Mesendoderm (in vitro differentiated cells): Measurements from ENCODE around the gene PTPN20. TPM values are rescaled to one million over a fixed set of nuclear protein-coding genes. Genes with fewer than 3 reads are reported as not detected.
"Not testable (repeated sequence)": the region's sequence is repeated elsewhere in the genome, so short reads cannot be mapped to it uniquely, and the experiment has no call there.

ENCODE experiments used
- DNase-seq: peaks from one replicate; pipeline ENCODE4 v3.0.0; 2013
- H2AK5ac ChIP-seq: 2 replicates; pipeline ENCODE4 v1.6.1; 2013; ENCODE audit warnings: low read length, inconsistent platforms
- H2BK120ac ChIP-seq: 2 replicates; pipeline ENCODE4 v1.6.1; 2013; ENCODE audit warnings: low read depth, mild to moderate bottlenecking, low read length, moderate library complexity, mixed read lengths
- H2BK15ac ChIP-seq: replicated peaks from 2 replicates; pipeline ENCODE4 v1.6.1; 2013; ENCODE audit warnings: low read depth, mild to moderate bottlenecking, moderate library complexity
- H2BK5ac ChIP-seq: 2 replicates; pipeline ENCODE4 v1.6.1; 2013; ENCODE audit warnings: low read length, inconsistent platforms
- H3K18ac ChIP-seq: 2 replicates; pipeline ENCODE4 v1.6.1; 2013; ENCODE audit warnings: mild to moderate bottlenecking, low read length, mixed read lengths
- H3K23ac ChIP-seq: one replicate; pipeline ENCODE4 v1.6.1; 2013; ENCODE audit warnings: low read length
- H3K27ac ChIP-seq: 2 replicates; pipeline ENCODE4 v1.5.1; 2013; ENCODE audit warnings: low read depth, mild to moderate bottlenecking, inconsistent platforms, low read length, moderate library complexity
- H3K27me3 ChIP-seq: 2 replicates; pipeline ENCODE4 v1.6.1; 2013; ENCODE audit warnings: low read length, control low read depth, mild to moderate bottlenecking, inconsistent platforms; ENCODE audit not compliant: insufficient read depth, poor library complexity
- H3K36me3 ChIP-seq: 2 replicates; pipeline ENCODE4 v1.6.1; 2013; ENCODE audit warnings: low read length, inconsistent platforms; ENCODE audit not compliant: control insufficient read depth, insufficient read depth
- H3K4ac ChIP-seq: one replicate; pipeline ENCODE4 v1.6.1; 2013; ENCODE audit warnings: low read depth, mild to moderate bottlenecking, low read length, moderate library complexity
- H3K4me1 ChIP-seq: 2 replicates; pipeline ENCODE4 v1.6.1; 2013; ENCODE audit warnings: low read depth, low read length, inconsistent platforms; ENCODE audit not compliant: control insufficient read depth
- H3K4me2 ChIP-seq: 2 replicates; pipeline ENCODE4 v1.6.1; 2013; ENCODE audit warnings: low read length
- H3K4me3 ChIP-seq: 2 replicates; pipeline ENCODE4 v1.5.1; 2013; ENCODE audit warnings: mild to moderate bottlenecking, low read length
- H3K56ac ChIP-seq: one replicate; pipeline ENCODE4 v1.6.1; 2013; ENCODE audit warnings: low read length
- H3K79me1 ChIP-seq: 2 replicates; pipeline ENCODE4 v1.6.1; 2013; ENCODE audit warnings: low read length, inconsistent platforms
- H3K79me2 ChIP-seq: 2 replicates; pipeline ENCODE4 v1.6.1; 2013; ENCODE audit warnings: mild to moderate bottlenecking, low read length; ENCODE audit not compliant: control insufficient read depth, insufficient read depth
- H3K9ac ChIP-seq: 2 replicates; pipeline ENCODE4 v1.6.1; 2013; ENCODE audit warnings: low read length, inconsistent platforms
- H4K5ac ChIP-seq: one replicate; pipeline ENCODE4 v1.6.1; 2013; ENCODE audit warnings: low read length
- H4K8ac ChIP-seq: one replicate; pipeline ENCODE4 v1.6.1; 2013; ENCODE audit warnings: low read depth, mild to moderate bottlenecking, control low read depth, low read length, moderate library complexity
- WGBS: extraction: QIAGEN DNeasy Blood & Tissue Kit; methylation state at CpG from one replicate; pipeline ENCODE4 v1.1.7; 2013; ENCODE audit warnings: low lambda C conversion rate, missing lambda C conversion rate; ENCODE audit not compliant: insufficient coverage; ENCODE audit errors: extremely low coverage; 5-methylcytosine and 5-hydroxymethylcytosine counted together
- polyA plus RNA-seq, 2 experiments: library from polyadenylated mRNA; stranded (reverse); fragments of 200-250 nt; gene quantifications; one replicate each; pipeline ENCODE4 v1.2.3, GENCODE V29; 2013

The PTPN20 gene
- polyA plus RNA-seq (2013, experiment 1 of 2) = 0.07 TPM
- not detected for polyA plus RNA-seq (2013, experiment 2 of 2)

DNA sequence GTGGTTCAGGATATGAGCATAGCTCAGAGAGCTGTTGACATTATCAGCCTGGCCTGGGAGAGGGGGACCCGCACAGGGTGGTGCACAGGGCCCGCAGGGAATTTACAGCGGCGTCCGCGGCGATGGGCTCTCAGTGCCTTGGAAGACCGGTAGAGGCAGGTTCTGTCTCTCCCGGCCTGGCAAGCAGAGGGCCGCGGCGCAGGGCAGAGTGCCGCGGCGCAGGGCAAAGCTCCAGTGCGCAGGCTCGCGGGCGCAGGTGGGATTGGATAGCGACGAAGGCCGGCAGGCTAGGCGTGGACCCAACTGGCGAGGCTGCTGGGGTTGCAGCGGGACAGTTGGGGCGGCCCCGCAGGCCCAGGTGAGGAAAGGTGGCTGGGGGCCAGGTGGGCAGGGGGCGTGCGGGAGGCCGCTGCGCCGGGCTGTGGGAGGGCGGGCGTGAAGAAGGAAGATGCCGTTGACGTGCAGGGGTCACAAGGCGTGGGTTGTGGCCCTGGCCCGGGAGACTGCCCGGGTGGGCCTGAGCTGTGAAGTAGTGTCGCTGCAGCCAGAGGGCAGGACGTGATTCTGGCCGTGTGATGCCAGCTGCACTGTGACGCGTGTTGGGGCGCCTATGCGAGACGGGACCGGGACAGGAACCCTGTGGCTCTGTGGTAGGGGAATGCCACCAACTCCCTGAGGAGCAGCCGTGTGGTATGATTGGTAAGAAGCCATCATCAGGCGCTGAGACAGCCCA lies at the start of gene PTPN20:
Gene PTPN20, plus strand, starts transcription at position 285 of the 733 bp plus-strand sequence. CDS start 21,072 bp downstream, outside the sequence.
- H3K4me1 ChIP-seq, H3K18ac ChIP-seq, H3K56ac ChIP-seq, H2BK15ac ChIP-seq, H4K8ac ChIP-seq, H2BK5ac ChIP-seq, H2AK5ac ChIP-seq, H3K36me3 ChIP-seq, H3K27me3 ChIP-seq, H3K4me2 ChIP-seq, H3K4me3 ChIP-seq, H3K27ac ChIP-seq, H3K79me1 ChIP-seq, H4K5ac ChIP-seq, H3K23ac ChIP-seq, DNase-seq, H3K9ac ChIP-seq, H2BK120ac ChIP-seq, H3K4ac ChIP-seq, H3K79me2 ChIP-seq: not testable (repeated sequence)
- WGBS = no CpG with 5 or more reads among the region's 50 CpGs

DNA sequence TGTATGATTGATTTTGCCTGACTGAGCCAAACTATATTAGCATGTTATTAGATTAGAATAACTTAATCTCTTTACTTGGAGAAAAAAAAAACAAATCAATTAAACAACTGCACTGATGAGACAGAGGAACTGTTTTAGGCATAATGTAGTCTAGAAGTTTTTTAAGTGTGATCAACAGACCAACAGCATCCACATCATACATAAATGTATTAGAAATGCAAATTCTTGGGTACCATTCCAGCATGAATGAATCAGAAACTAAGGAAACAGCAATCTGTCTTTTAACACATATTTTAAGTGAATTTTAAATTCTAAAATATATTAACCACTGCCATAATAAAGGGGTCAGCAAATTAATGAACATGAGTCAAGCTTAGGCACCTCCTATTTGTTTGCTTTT lies 41.5 kb upstream of the PTPN20 start:
- not testable (repeated sequence) for H3K23ac ChIP-seq, H3K27ac ChIP-seq, H3K4me3 ChIP-seq, H3K4me1 ChIP-seq, H3K4ac ChIP-seq, H2BK5ac ChIP-seq, H2BK15ac ChIP-seq, H3K27me3 ChIP-seq, H2BK120ac ChIP-seq, H4K5ac ChIP-seq, DNase-seq, H3K56ac ChIP-seq, H4K8ac ChIP-seq, H3K36me3 ChIP-seq, H3K4me2 ChIP-seq, H3K79me2 ChIP-seq, H2AK5ac ChIP-seq, H3K9ac ChIP-seq, H3K79me1 ChIP-seq, H3K18ac ChIP-seq

DNA sequence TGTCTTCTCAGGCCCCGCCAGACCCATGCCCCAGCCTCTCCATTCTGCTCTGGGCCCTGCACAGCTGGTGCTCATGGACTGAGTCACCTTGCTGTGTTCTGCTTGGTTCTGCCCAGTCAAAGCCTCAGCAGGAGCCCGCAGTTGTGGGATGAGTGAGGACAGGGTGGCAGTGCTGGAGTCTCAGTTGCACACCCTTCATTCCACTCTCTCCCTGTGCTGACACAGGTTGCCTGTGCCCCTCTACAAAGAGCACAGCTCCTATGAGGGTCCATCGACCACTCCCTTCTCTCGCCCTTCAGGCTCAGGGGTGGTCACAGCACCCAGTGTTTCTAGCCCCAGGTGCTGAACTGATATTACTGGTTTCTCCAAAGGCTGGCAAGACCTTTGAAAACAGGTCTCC lies 39.6 kb upstream of the PTPN20 start:
- WGBS = no CpG with 5 or more reads among the region's 4 CpGs
- not testable (repeated sequence) for H3K4me2 ChIP-seq

GRCh38 chr10:46875304-46875703 lies 35.9 kb upstream of the PTPN20 start:
- H3K36me3 ChIP-seq, H3K4me2 ChIP-seq, H3K27me3 ChIP-seq, H3K4me3 ChIP-seq, H2BK120ac ChIP-seq, DNase-seq, H3K23ac ChIP-seq, H4K8ac ChIP-seq, H4K5ac ChIP-seq, H2BK15ac ChIP-seq, H3K79me1 ChIP-seq, H3K27ac ChIP-seq, H3K79me2 ChIP-seq, H3K56ac ChIP-seq, H3K4me1 ChIP-seq, H3K4ac ChIP-seq, H2AK5ac ChIP-seq, H3K9ac ChIP-seq, H3K18ac ChIP-seq, H2BK5ac ChIP-seq: not testable (repeated sequence)
- WGBS = no CpG with 5 or more reads among the region's 6 CpGs

More for the DNA sequence above, 39.6 kb upstream of the PTPN20 start:
- H3K56ac ChIP-seq, H3K4ac ChIP-seq, H2BK120ac ChIP-seq, H3K4me3 ChIP-seq, H3K18ac ChIP-seq, H3K27me3 ChIP-seq, H2BK5ac ChIP-seq, H2BK15ac ChIP-seq, H2AK5ac ChIP-seq, H4K8ac ChIP-seq, H3K23ac ChIP-seq, H3K79me1 ChIP-seq, H4K5ac ChIP-seq, H3K4me1 ChIP-seq, H3K9ac ChIP-seq, H3K27ac ChIP-seq, H3K36me3 ChIP-seq, H3K79me2 ChIP-seq, DNase-seq: not testable (repeated sequence)

GRCh38 chr10:46876773-46877172 lies 34.5 kb upstream of the PTPN20 start:
- no CpG with 5 or more reads among the region's 5 CpGs for WGBS
- H3K79me2 ChIP-seq = not testable (repeated sequence)

DNA sequence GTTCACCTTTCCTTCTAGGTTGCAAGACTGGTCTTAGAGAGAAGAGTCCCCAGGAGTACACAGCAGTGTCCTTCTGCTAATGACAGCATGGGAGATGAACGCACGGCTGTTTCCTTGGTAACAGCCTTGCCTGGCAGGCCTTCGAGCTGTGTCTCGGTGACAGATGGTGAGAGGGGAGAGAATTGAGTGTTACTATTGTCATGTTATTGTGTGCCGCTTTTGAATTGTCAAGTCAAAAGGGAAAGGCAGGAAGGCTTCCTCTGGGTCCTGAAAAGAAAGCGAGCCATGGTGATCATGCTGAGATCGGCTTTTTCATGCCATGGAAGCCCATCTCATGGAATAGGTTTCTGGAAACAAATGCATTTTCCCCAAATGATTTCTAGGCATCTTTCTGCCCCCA lies 32.5 kb upstream of the PTPN20 start:
- not testable (repeated sequence) for H3K18ac ChIP-seq, H2BK15ac ChIP-seq, H3K4ac ChIP-seq, H3K27me3 ChIP-seq, H3K36me3 ChIP-seq, H3K79me1 ChIP-seq, H3K4me1 ChIP-seq, H2AK5ac ChIP-seq, H3K23ac ChIP-seq, H3K27ac ChIP-seq, H3K56ac ChIP-seq, H2BK120ac ChIP-seq, H3K4me3 ChIP-seq, DNase-seq, H4K5ac ChIP-seq, H3K79me2 ChIP-seq, H3K9ac ChIP-seq, H3K4me2 ChIP-seq, H4K8ac ChIP-seq, H2BK5ac ChIP-seq
- WGBS = no CpG with 5 or more reads among the region's 7 CpGs

More at GRCh38 chr10:46876773-46877172, 34.5 kb upstream of the PTPN20 start:
- H2BK120ac ChIP-seq, H3K56ac ChIP-seq, H3K4me2 ChIP-seq, H4K8ac ChIP-seq, H2BK5ac ChIP-seq, H3K4me3 ChIP-seq, H3K18ac ChIP-seq, H3K27ac ChIP-seq, H4K5ac ChIP-seq, H2BK15ac ChIP-seq, DNase-seq, H3K9ac ChIP-seq, H3K23ac ChIP-seq, H3K79me1 ChIP-seq, H3K4me1 ChIP-seq, H3K36me3 ChIP-seq, H3K4ac ChIP-seq, H3K27me3 ChIP-seq, H2AK5ac ChIP-seq: not testable (repeated sequence)
